Bronchial epithelial cell (primary cell): Measurements from ENCODE around the gene KCNN4. TPM values are rescaled to one million over a fixed set of nuclear protein-coding genes. Genes with fewer than 3 reads are reported as not detected.

ENCODE experiments used
- DNase-seq: peaks from one replicate; pipeline ENCODE4 v3.0.0-alpha.2; 2010; ENCODE audit warnings: low read depth
- FAIRE-seq: peaks from 2 replicates; lab custom pipeline; 2011; peaks lifted over from hg19 to GRCh38; lab: Jason Lieb, UNC
- H3K27me3 ChIP-seq: 2 replicates; pipeline ENCODE4 v1.5.1; 2011; ENCODE audit warnings: low read length; ENCODE audit not compliant: control insufficient read depth, insufficient read depth
- H3K36me3 ChIP-seq: 2 replicates; pipeline ENCODE4 v1.5.1; 2011; ENCODE audit warnings: low read length; ENCODE audit not compliant: control insufficient read depth, insufficient read depth
- H3K4me3 ChIP-seq: 2 replicates; pipeline ENCODE4 v1.5.1; 2011; ENCODE audit warnings: mild to moderate bottlenecking, low read depth, low read length, control low read depth
- total RNA-seq: library from RNA; depleted of rRNA; stranded (reverse); fragments of >200 nt; gene quantifications from 2 replicates; pipeline ENCODE4 v1.2.1, GENCODE V29; 2014
- TF ChIP-seq, protein P1 (sequence below): IDR thresholded peaks from 2 replicates; pipeline ENCODE4 v1.5.1; 2011; ENCODE audit warnings: mild to moderate bottlenecking, moderate library complexity, low read length, control low read depth, inconsistent platforms; ENCODE audit not compliant: insufficient read depth, severe bottlenecking

KCNN4 gene
- total RNA-seq, 1 donor from 2014 or later: 9.7 TPM

- Histone ChIP-seq H3K36me3 (peaks cover 5% of the 10 kb centered on the region), H3K27me3 (no peaks in the 10 kb centered on the region), H3K4me3 (no peak overlapping the region)
- peak; percentile 52 for FAIRE-seq
- no peak for DNase-seq
- TF ChIP-seq, protein P1, sequence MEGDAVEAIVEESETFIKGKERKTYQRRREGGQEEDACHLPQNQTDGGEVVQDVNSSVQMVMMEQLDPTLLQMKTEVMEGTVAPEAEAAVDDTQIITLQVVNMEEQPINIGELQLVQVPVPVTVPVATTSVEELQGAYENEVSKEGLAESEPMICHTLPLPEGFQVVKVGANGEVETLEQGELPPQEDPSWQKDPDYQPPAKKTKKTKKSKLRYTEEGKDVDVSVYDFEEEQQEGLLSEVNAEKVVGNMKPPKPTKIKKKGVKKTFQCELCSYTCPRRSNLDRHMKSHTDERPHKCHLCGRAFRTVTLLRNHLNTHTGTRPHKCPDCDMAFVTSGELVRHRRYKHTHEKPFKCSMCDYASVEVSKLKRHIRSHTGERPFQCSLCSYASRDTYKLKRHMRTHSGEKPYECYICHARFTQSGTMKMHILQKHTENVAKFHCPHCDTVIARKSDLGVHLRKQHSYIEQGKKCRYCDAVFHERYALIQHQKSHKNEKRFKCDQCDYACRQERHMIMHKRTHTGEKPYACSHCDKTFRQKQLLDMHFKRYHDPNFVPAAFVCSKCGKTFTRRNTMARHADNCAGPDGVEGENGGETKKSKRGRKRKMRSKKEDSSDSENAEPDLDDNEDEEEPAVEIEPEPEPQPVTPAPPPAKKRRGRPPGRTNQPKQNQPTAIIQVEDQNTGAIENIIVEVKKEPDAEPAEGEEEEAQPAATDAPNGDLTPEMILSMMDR: no peak
These were observed 53.8 kb downstream of the KCNN4 start for GRCh38 chr19:43726736-43727592.

DNA sequence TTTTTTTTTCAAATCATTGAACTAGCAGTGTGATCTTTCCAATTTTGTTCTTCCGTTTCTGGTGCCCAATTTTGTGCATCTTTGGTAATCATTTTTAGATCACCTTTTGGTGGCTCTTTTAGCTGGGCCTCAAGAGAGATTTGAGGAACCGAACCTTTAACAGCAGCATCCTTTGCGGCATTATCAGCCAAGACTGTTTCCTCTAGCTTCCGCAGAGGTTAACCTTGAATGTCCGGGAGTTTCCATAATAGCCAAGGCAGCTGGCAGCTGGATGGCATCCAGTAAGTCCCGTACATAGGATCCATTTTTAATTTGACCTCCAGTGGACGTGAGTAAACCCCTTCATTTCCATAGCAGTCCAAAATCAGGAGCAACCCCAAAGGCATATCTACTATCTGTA, 55.3 kb downstream of the KCNN4 start:
- H3K27me3 ChIP-seq: no peaks in the 10 kb centered on the region
- TF ChIP-seq, protein P1: no peak
- DNase-seq (no peak), FAIRE-seq (no peak)
- H3K4me3 ChIP-seq: no peak overlapping the region
- H3K36me3 ChIP-seq: no peaks in the 10 kb centered on the region

DNA sequence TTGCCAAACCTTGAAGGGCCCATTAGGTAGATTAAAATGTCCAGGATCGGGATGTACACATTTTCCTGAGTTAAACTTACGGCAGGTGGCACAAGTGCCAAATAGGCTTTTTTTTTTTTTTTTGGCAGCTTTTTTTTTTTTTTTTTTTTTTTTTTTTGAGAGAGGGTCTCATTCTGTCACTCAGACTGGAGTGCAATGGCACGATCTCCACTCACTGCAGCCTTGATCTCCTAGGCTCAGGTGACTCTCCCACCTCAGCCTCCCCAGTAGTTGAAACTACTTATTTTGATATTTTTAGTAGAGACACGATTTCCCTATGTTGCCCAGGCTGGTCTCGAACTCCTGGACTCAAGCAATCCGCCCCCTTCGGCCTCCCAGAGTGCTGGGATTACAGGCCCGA, 55.9 kb downstream of the KCNN4 start:
- no peak for DNase-seq
- Histone ChIP-seq H3K36me3 (no peaks in the 10 kb centered on the region), H3K4me3 (no peak overlapping the region), H3K27me3 (no peaks in the 10 kb centered on the region)
- no peak for FAIRE-seq
- TF ChIP-seq, protein P1: no peak

GRCh38 chr19:43723588-43723987, 57.2 kb downstream of the KCNN4 start:
- Histone ChIP-seq H3K27me3 (no peaks in the 10 kb centered on the region), H3K36me3 (no peaks in the 10 kb centered on the region), H3K4me3 (no peak overlapping the region)
- peak; percentile 13 for DNase-seq
- FAIRE-seq: peak; percentile 40
- TF ChIP-seq, protein P1: peak; percentile 14

DNA sequence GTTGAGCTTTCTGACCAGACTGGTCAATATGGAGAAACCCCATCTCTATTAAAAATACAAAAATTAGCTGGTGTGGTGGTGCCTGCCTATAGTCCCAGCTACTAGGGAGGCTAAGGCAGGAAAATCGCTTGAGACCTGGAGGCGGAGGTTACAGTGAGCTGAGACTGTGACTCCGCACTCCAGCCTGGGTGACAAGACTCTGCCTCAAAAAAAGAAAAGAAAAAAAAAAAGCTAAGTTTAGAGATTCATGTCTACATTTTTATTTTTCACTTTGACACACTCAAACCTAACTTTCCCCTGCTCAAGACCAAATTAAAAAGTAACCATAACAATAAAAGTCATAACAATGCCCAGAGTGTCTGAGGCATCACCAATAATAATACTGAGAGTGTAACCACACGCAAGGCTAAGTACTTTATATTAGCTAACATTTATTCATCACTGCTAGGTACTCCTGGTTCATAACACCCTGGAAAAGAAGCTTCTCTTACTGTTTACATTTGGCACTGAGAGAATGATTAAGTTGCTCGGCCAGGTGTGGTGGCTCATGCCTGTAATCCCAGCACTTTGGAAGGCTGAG, 59.2 kb downstream of the KCNN4 start:
- no peak overlapping the region for H3K4me3 ChIP-seq
- TF ChIP-seq, protein P1: no peak
- DNase-seq: no peak
- no peaks in the 10 kb centered on the region for H3K36me3 ChIP-seq
- H3K27me3 ChIP-seq: peaks cover 2% of the 10 kb centered on the region
- no peak for FAIRE-seq
